Measurements from ENCODE around the gene CSF1R.

Gene CSF1R

DNA sequence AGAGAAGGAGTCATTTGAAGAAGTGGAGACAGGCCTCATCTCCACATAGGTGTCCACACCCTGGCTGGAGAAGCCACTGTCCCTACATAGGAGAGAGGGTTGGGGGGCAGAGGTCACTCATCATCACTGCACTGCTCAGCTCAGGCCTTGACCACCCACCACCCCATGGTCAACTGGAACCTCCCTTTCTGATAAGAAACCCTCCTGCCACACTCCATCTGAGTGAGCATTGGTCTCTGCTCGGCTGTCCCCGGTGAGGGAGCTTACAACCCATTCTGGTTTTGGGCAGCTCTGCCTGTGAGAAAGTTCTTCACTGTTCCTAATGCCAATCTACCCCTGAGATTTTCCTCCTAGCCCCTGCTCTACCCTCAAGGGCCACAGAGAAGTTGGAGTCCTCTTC, 28.8 kb downstream of the CSF1R start:
- H3K4me1 ChIP-seq (ENCODE audit: insufficient read depth, poor library complexity, severe bottlenecking), result peaks cover 11% of the 10 kb centered on the region

DNA sequence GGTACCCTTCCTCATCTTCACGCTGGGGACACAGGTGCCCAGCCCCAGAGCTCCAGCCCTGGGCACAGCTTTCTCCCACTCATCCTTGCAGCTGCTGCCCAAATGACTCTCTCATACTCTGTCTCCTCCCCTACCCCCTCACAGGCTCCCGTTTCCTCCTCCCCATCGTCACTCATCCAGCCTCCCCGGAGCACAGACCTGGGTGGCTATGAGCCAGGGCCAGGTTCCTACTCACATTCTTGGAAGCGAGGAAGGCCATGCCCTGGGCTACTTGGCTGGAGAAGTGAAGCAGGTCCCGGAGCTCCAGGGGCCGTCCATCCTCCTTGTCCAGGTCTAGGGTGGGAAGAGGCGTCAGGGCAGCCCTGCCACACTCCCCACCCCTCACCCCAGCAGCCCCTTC, 29.3 kb downstream of the CSF1R start:
- Histone ChIP-seq H3K4me3 (ENCODE audit: severe bottlenecking) (no peak overlapping the region), H3K27ac (ENCODE audit: poor library complexity, severe bottlenecking) (no peak overlapping the region), H3K36me3 (ENCODE audit: low read depth) (peaks cover 23% of the 10 kb centered on the region), H3K27me3 (ENCODE audit: insufficient read depth, poor library complexity, severe bottlenecking) (no peaks in the 10 kb centered on the region), H3K4me1 (ENCODE audit: insufficient read depth, poor library complexity, severe bottlenecking) (peaks cover 11% of the 10 kb centered on the region), H3K9me3 (ENCODE audit: severe bottlenecking) (no peaks in the 10 kb centered on the region)
- DNase-seq (ENCODE audit: low spot score) (peak; percentile 59), ATAC-seq (ENCODE audit: low read depth) (no peak)
- TF ChIP-seq CTCF (IDR thresholded peaks at IDR 0.05; ENCODE audit: poor library complexity, severe bottlenecking), result no peak

More for the DNA sequence above, 28.8 kb downstream of the CSF1R start:
- Histone ChIP-seq H3K27ac (ENCODE audit: poor library complexity, severe bottlenecking) (no peak overlapping the region), H3K9me3 (ENCODE audit: severe bottlenecking) (no peaks in the 10 kb centered on the region), H3K36me3 (ENCODE audit: low read depth) (peaks cover 18% of the 10 kb centered on the region), H3K27me3 (ENCODE audit: insufficient read depth, poor library complexity, severe bottlenecking) (no peaks in the 10 kb centered on the region), H3K4me3 (ENCODE audit: severe bottlenecking) (no peak overlapping the region)
- TF ChIP-seq CTCF (IDR thresholded peaks at IDR 0.05; ENCODE audit: poor library complexity, severe bottlenecking), result no peak
- ATAC-seq (ENCODE audit: low read depth), result no peak; the same call in 2 of the 3 replicates
- DNase-seq (ENCODE audit: low spot score), result peak; percentile 55

DNA sequence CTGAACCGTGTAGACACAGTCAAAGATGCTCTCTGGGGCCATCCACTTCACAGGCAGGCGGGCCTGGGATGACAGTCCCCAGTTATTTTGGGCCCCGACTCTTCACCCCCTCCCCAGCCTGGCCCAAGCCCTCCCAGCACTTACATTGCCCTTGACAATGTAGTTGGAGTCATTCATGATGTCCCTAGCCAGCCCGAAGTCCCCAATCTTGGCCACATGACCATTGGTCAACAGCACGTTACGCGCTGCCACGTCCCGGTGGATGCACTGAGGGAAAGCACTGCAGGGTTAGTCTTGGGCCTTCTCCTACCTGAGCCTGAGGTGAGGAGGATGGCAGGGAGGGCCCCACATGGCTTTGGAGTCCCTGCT, 30.3 kb downstream of the CSF1R start:
- Histone ChIP-seq H3K9me3 (ENCODE audit: severe bottlenecking) (no peaks in the 10 kb centered on the region), H3K27me3 (ENCODE audit: insufficient read depth, poor library complexity, severe bottlenecking) (no peaks in the 10 kb centered on the region), H3K4me1 (ENCODE audit: insufficient read depth, poor library complexity, severe bottlenecking) (peaks cover 11% of the 10 kb centered on the region), H3K36me3 (ENCODE audit: low read depth) (peaks cover 32% of the 10 kb centered on the region), H3K27ac (ENCODE audit: poor library complexity, severe bottlenecking) (no peak overlapping the region), H3K4me3 (ENCODE audit: severe bottlenecking) (no peak overlapping the region)
- no peak for TF ChIP-seq CTCF (IDR thresholded peaks at IDR 0.05; ENCODE audit: poor library complexity, severe bottlenecking)
- ATAC-seq (ENCODE audit: low read depth) (no peak), DNase-seq (ENCODE audit: low spot score) (peak; percentile 62)

DNA sequence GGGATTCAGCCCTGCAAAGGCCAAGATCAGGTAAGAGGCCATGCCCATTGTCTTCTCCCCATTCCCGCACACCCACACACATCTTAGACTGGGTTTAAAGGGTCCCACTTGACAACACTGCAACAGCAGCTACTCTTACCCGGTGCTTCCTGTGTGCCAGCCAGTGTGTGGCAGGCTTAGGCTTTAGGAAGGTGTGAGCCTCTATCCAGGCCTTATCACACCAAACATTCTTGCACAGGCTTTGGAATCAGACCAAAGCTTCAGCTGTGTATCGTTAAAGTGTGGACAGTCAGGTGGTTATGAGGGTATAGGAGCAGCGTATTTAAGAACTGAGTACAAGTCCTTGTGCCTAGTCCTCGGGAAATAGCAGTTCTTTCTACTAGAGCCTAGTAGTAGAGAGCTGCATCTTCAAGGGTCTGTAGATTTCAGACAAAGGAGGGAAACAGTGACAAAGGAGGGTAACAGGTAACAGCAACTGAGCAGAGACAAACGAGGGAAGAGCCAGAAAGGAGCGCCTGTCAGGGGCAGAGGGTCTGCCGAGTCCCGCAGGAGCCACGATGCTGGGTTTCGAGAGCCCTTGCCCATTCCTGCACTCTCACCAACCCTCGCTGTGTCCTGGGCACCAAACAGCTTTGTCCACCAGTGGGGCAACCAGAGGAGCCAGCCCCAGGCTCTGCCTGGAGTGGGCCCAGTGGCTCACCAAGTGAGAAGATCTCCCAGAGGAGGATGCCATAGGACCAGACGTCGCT, 30.9 kb downstream of the CSF1R start:
- no peak for ATAC-seq (ENCODE audit: low read depth)
- H3K27ac ChIP-seq (ENCODE audit: poor library complexity, severe bottlenecking), result no peak overlapping the region
- H3K9me3 ChIP-seq (ENCODE audit: severe bottlenecking), result no peaks in the 10 kb centered on the region
- H3K4me3 ChIP-seq (ENCODE audit: severe bottlenecking), result no peak overlapping the region
- no peak for TF ChIP-seq CTCF (IDR thresholded peaks at IDR 0.05; ENCODE audit: poor library complexity, severe bottlenecking)
- DNase-seq (ENCODE audit: low spot score), result peak; percentile 52
- H3K27me3 ChIP-seq (ENCODE audit: insufficient read depth, poor library complexity, severe bottlenecking), result no peaks in the 10 kb centered on the region
- H3K4me1 ChIP-seq (ENCODE audit: insufficient read depth, poor library complexity, severe bottlenecking), result peaks cover 14% of the 10 kb centered on the region
- peaks cover 38% of the 10 kb centered on the region for H3K36me3 ChIP-seq (ENCODE audit: low read depth)

DNA sequence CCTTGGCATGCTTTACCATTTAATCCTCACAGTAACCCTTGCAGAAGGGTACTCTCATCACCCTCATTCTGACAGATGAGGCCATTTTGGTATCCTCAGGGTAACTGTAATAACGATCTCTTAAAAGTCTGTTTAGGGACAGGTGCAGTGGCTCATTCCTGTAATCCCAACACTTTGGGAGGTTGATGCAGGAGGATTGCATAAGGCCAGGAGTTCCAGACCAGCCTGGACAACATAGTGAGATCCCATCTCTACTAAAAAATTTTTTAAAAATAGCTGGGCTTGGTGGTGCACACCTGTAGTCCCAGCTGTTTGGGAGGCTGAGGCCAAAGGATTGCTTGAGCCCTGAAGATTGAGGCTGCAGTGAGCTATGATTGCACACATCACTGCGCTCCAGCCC, 31.8 kb downstream of the CSF1R start:
- no peak for ATAC-seq (ENCODE audit: low read depth)
- no peak for DNase-seq (ENCODE audit: low spot score)
- no peaks in the 10 kb centered on the region for H3K9me3 ChIP-seq (ENCODE audit: severe bottlenecking)
- H3K4me3 ChIP-seq (ENCODE audit: severe bottlenecking), result no peak overlapping the region
- no peak for TF ChIP-seq CTCF (IDR thresholded peaks at IDR 0.05; ENCODE audit: poor library complexity, severe bottlenecking)
- no peak overlapping the region for H3K27ac ChIP-seq (ENCODE audit: poor library complexity, severe bottlenecking)
- H3K4me1 ChIP-seq (ENCODE audit: insufficient read depth, poor library complexity, severe bottlenecking), result peaks cover 23% of the 10 kb centered on the region
- H3K36me3 ChIP-seq (ENCODE audit: low read depth), result peaks cover 47% of the 10 kb centered on the region
- H3K27me3 ChIP-seq (ENCODE audit: insufficient read depth, poor library complexity, severe bottlenecking), result no peaks in the 10 kb centered on the region
